Measurements from ENCODE around the gene DZIP1L.

The DZIP1L gene

DNA sequence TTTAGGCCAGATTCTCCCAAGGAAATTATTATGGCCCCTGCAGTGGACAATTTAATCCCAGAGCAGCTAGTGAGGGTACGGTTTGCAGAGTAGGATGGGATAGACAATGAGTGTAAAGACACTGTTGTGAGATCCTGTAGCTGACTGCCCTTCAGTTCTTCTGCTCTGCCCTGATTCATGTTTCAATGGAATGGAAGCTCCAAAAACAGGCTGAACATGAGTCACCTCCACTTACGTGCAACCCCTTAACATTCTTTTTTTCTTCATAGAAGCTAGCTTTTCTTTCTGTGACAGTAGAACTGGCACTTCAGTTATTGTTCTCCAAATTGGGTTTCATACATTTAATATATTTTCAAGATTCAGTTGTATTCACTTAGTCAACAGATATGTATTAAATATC is 73.4 kb downstream of the DZIP1L start:
- in situ Hi-C loops (cut with MboI; ENCODE audit: low sequenced_read_pairs): no loop called here

GRCh38 chr3:138038725-138039462 is 76.5 kb downstream of the DZIP1L start:
- in situ Hi-C loops (cut with MboI; ENCODE audit: low sequenced_read_pairs): no loop called here

DNA sequence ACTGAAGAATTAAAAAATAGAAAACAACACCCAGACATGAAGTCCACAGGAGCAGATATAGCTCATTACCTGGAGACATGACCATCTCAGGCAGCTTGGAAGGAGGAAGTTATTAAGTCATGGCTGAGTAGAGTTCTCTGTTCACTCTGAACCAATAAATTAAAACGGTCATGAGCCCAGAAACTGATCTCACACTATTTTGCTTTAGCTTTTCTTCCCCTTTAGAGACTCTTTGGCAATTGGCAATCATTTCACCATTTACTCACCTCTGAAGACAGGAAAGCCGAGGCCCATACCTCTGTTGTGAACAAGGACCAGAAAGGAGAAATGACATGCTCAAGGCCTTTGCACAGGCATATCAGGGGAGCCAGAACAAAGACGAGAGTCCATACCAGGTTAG is 78.8 kb downstream of the DZIP1L start:
- in situ Hi-C loops (cut with MboI; ENCODE audit: low sequenced_read_pairs): no loop called here

- in situ Hi-C loops (cut with MboI; ENCODE audit: low sequenced_read_pairs): no loop called here
Observed at GRCh38 chr3:138034918-138035317, 80.5 kb downstream of the DZIP1L start.

DNA sequence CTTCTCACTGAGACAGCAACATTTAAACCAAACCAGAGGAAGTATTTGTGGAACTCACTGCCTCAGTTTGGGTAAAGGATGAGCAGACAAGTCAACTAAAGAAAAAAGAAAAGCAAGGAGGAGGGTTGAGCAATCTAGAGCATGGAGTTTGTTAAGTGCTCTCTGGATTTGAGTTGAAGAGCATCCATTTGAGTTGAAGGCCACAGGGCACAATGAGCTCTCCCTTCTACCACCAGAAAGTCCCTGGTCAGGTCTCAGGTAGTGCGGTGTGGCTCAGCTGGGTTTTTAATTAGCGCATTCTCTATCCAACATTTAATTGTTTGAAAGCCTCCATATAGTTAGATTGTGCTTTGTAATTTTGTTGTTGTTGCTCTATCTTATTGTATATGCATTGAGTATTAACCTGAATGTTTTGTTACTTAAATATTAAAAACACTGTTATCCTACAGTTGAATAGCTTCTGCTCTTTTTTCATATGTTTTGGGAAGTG is 82.2 kb downstream of the DZIP1L start:
- in situ Hi-C loops (cut with MboI; ENCODE audit: low sequenced_read_pairs): no loop called here

DNA sequence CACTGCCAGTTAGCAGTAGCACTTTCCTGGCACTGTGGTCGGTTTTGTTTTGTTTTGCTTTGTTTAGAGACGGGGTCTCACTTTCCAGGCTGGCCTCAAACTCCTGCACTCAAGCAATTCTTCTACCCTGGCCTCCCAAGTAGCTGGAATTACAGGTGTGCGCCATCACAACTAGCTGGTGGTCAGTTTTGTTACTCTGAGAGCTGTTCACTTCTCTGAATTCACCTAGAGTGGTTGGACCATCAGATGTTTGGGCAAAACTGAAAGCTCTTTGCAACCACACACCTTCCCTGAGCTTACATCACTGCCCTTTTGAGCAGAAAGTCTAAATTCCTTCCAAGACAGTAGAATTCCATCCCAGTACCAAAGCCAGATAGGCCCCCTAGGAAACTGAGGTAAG is 82.8 kb downstream of the DZIP1L start:
- in situ Hi-C loops (cut with MboI; ENCODE audit: low sequenced_read_pairs): no loop called here

DNA sequence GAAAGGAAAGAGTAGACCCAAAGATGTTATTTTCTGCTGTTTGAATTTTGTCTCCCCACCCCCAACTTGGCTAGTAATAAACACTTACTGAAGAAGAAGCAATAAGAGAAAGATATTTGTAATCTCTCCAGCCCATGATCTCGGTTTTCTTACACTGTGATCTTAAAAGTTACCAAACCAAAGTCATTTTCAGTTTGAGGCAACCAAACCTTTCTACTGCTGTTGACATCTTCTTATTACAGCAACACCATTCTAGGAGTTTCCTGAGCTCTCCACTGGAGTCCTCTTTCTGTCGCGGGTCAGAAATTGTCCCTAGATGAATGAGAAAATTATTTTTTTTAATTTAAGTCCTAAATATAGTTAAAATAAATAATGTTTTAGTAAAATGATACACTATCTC is 83.9 kb downstream of the DZIP1L start:
- in situ Hi-C loops (cut with MboI; ENCODE audit: low sequenced_read_pairs): no loop called here

DNA sequence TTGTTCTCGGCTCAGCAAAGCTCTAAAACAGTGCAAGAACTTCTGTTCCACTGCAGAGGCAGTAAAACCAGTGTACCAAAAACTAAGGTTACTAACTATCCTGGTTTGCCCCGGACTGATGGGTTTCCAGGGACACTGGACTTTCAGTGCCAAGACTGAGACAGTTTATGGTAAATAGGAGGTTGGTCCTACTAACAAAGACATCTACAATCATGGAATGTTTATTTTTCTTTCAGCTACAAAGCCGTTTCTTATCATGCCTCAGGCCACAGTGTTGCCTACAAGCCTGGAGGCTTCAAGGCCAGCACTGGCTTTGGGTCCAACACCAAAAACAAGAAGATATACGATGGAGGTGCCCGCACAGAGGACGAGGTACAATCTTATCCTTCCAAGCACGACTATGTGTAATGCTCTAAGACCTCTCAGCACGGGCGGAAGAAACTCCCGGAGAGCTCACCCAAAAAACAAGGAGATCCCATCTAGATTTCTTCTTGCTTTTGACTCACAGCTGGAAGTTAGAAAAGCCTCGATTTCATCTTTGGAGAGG is 84.6 kb downstream of the DZIP1L start:
- in situ Hi-C loops (cut with MboI; ENCODE audit: low sequenced_read_pairs): no loop called here

- in situ Hi-C loops (cut with MboI; ENCODE audit: low sequenced_read_pairs): no loop called here
Observed at GRCh38 chr3:138027821-138028220, 87.6 kb downstream of the DZIP1L start.

- in situ Hi-C loops (cut with MboI; ENCODE audit: low sequenced_read_pairs): no loop called here
Observed at GRCh38 chr3:138025553-138025952, 89.9 kb downstream of the DZIP1L start.

DNA sequence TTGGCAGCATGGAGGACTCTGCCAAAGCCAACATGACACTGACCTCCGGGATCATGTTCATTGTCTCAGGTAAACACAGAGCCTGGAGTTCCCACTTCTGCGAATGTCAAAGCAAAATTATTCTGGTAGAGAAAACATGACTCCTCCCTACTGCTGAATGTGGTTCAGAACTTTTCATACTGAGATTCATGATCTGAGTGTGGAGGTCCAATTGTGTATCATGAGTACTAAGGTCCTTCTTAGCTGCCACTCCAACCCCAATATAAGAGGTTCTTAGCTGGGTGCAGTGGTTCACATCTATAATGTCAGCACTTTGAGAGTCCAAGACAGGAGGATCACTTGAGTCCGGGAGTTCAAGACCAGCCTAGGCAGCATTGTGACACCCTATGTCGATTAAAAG is 91.7 kb downstream of the DZIP1L start:
- in situ Hi-C loops (cut with MboI; ENCODE audit: low sequenced_read_pairs): no loop called here

DNA sequence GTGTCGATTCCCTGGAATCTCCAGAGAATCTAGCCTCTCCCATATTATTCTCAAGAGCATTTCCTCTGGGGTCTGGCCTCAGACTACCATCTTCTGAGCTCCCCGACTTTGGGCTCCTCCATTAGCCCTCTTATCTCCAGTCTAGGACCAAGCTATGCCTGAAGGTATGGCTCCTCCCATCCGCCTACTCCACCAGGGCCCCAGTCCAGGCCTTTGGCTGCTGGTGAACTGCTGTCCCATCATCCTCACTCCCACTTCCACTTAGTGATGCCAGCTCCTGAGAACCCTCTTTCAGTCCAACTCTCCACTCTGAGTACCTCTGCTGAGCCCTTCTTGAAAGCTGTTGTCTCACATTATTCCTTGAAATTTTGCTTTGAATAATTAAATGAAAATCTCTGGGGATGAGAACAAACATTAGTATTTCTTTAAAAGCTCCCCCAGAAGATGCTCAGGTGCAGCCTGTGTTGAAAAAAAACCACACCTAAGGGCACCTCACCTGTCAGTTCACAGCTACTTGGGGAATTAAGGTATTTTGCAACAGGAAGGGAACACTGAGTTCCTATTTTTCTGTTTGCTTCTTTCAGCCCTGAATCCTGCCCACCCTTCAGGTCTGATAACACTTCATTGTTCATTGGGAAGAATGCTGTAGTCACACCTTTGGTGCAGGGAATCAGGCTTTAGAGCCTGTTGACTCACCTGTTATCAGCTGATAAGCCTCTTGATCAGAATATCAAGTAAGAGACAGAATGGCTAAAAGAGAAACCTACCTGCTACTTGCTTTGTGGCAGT is 95.9 kb downstream of the DZIP1L start:
- in situ Hi-C loops (cut with MboI; ENCODE audit: low sequenced_read_pairs): no loop called here

- in situ Hi-C loops (cut with MboI; ENCODE audit: low sequenced_read_pairs): no loop called here
Observed at GRCh38 chr3:138016065-138016464, 99.3 kb downstream of the DZIP1L start.

DNA sequence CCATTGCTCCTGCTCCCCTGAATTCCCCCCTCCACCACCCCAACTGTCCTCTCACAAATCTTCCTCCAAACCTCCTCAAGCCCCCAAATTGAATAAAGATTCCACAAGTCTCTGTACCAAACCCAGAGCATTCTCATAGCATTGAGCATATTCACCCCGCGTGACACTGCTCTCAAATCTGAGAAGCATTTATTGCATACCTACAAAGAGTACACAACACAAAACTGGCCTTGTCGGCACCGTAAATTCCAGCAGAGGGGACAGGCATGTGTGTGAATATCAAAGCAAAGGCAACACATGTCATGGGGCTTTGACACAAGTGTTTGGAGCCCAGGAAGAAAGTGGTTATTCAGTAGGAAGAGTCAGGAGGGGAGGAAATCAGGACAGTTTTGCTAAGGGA is 102.9 kb downstream of the DZIP1L start:
- in situ Hi-C loops (cut with MboI; ENCODE audit: low sequenced_read_pairs): no loop called here
